OCI-LY1 (cell line): ENCODE results near the gene PTPRN2.

Source experiments
- H2AFZ ChIP-seq: fragments of 200-600 bp; sonication (generic), shearing (Covaris generic); 2 replicates; pipeline ENCODE4 v1.6.0; 2014; ENCODE audit warnings: antibody characterized with exemption, mild to moderate bottlenecking, low read length
- H3F3A ChIP-seq: fragments of 200-600 bp; sonication (generic), shearing (Covaris generic); 2 replicates; pipeline ENCODE4 v1.6.0; 2014; ENCODE audit warnings: mild to moderate bottlenecking, antibody characterized with exemption, low read length, moderate library complexity; ENCODE audit not compliant: insufficient read depth
- H3K27ac ChIP-seq: fragments of 200-600 bp; sonication (generic); 2 replicates; pipeline ENCODE4 v1.5.1; 2014; ENCODE audit warnings: low read length, mixed run types, mild to moderate bottlenecking, low read depth; ENCODE audit not compliant: poor library complexity, severe bottlenecking
- H3K27me3 ChIP-seq: fragments of 200-600 bp; sonication (generic); 2 replicates; pipeline ENCODE4 v1.6.0; 2014; ENCODE audit warnings: antibody characterized with exemption, mild to moderate bottlenecking, low read length, moderate library complexity; ENCODE audit not compliant: insufficient read depth
- H3K36me3 ChIP-seq: fragments of 200-600 bp; sonication (generic); 2 replicates; pipeline ENCODE4 v1.6.1; 2014; ENCODE audit warnings: mild to moderate bottlenecking, antibody characterized with exemption, low read length, moderate library complexity, mixed read lengths; ENCODE audit not compliant: insufficient read depth
- H3K4me1 ChIP-seq: fragments of 200-600 bp; sonication (generic); 2 replicates; pipeline ENCODE4 v1.5.1; 2014; ENCODE audit warnings: mild to moderate bottlenecking, low read length, moderate library complexity; ENCODE audit not compliant: insufficient read depth, severe bottlenecking
- H3K4me2 ChIP-seq: fragments of 200-600 bp; sonication (generic), shearing (Covaris generic); 2 replicates; pipeline ENCODE4 v1.6.1; 2014; ENCODE audit warnings: low read length
- H3K4me3 ChIP-seq: fragments of 200-600 bp; sonication (generic); 2 replicates; pipeline ENCODE4 v1.5.1; 2014; ENCODE audit warnings: low read length, low read depth, mild to moderate bottlenecking, mixed read lengths; ENCODE audit not compliant: poor library complexity, severe bottlenecking
- H3K79me2 ChIP-seq: fragments of 200-600 bp; shearing (Covaris generic); 2 replicates; pipeline ENCODE4 v1.6.1; 2016; ENCODE audit warnings: mixed run types, low read length, mixed read lengths; ENCODE audit not compliant: insufficient read depth
- H3K9ac ChIP-seq: fragments of 200-600 bp; sonication (generic), shearing (Covaris generic); 2 replicates; pipeline ENCODE4 v1.6.1; 2014; ENCODE audit warnings: mild to moderate bottlenecking, low read length, mixed read lengths
- H3K9me2 ChIP-seq: fragments of 200-600 bp; sonication (generic), shearing (Covaris generic); 2 replicates; pipeline ENCODE4 v1.6.1; 2014; ENCODE audit warnings: low read depth, mild to moderate bottlenecking, low read length, mixed read lengths
- H3K9me3 ChIP-seq: fragments of 200-600 bp; shearing (Covaris generic); 2 replicates; pipeline ENCODE4 v1.6.1; 2014; ENCODE audit warnings: low read length, mixed read lengths
- H4K20me1 ChIP-seq: fragments of 200-600 bp; sonication (generic), shearing (Covaris generic); 2 replicates; pipeline ENCODE4 v1.6.0; 2016; ENCODE audit warnings: mild to moderate bottlenecking, low read length; ENCODE audit not compliant: insufficient read depth
- EZH2 ChIP-seq: fragments of 200-600 bp; sonication (generic), shearing (Covaris generic); IDR thresholded peaks from 2 replicates; pipeline ENCODE4 v1.8.0; 2017; ENCODE audit warnings: borderline replicate concordance, mixed run types, mild to moderate bottlenecking, antibody characterized with exemption, low read length, moderate library complexity, mixed read lengths
- TF ChIP-seq, protein P1 (sequence below): fragments of 200-600 bp; sonication (generic), shearing (Covaris generic); IDR thresholded peaks from 2 replicates; pipeline ENCODE4 v1.5.1; 2017; ENCODE audit warnings: mild to moderate bottlenecking, antibody characterized with exemption, low read length, moderate library complexity, mixed read lengths

Gene PTPRN2

DNA sequence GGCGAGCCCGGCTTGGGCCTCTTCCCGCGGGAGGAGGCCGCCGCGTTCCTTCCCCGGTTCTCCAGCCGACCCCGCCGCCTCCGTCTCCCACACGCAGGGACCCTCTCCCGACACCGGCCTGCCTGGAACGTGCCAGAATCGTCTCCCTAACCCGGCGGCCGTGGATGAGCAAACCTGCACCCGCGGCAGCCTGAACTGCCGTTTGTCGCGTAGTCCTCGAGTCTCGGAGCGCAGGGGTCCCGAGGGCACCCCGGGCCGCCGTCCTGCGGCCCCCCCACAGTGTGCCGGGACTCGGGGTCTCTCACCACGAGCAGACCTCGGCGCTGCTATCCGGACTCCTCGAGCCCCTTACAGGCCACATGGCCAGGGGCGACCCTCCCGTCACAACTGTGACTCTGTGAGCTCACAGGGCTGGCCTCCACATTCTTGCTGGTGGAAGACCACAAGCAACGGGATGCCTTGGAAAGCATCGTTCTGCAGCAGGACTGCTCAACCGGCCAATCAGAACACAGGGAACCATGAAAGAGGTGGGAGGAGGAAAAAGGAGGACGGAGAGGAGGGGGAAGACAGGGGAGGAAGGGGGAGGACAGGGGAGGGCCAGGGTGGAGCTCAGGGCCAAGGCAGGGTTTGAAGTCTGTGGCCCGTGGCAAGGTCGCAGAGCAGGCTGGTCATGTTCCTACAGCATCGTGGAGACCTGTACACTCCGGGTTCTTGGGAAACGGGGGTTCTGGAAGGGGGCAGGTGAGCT, 973.9 kb downstream of the PTPRN2 start:
- H3K36me3 ChIP-seq = no peaks in the 10 kb centered on the region
- no peaks in the 10 kb centered on the region for H3K79me2 ChIP-seq
- no peaks in the 10 kb centered on the region for H4K20me1 ChIP-seq
- H3K27me3 ChIP-seq = no peaks in the 10 kb centered on the region; the same call in 1 of the 2 replicates
- H3K27ac ChIP-seq = no peak overlapping the region
- no peaks in the 10 kb centered on the region for H3F3A ChIP-seq
- H3K9me3 ChIP-seq = no peaks in the 10 kb centered on the region
- H3K4me1 ChIP-seq = no peaks in the 10 kb centered on the region
- no peak overlapping the region for H3K4me2 ChIP-seq
- no peaks in the 10 kb centered on the region for H3K9me2 ChIP-seq
- TF ChIP-seq, protein P1, sequence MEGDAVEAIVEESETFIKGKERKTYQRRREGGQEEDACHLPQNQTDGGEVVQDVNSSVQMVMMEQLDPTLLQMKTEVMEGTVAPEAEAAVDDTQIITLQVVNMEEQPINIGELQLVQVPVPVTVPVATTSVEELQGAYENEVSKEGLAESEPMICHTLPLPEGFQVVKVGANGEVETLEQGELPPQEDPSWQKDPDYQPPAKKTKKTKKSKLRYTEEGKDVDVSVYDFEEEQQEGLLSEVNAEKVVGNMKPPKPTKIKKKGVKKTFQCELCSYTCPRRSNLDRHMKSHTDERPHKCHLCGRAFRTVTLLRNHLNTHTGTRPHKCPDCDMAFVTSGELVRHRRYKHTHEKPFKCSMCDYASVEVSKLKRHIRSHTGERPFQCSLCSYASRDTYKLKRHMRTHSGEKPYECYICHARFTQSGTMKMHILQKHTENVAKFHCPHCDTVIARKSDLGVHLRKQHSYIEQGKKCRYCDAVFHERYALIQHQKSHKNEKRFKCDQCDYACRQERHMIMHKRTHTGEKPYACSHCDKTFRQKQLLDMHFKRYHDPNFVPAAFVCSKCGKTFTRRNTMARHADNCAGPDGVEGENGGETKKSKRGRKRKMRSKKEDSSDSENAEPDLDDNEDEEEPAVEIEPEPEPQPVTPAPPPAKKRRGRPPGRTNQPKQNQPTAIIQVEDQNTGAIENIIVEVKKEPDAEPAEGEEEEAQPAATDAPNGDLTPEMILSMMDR = no peak
- TF ChIP-seq EZH2 = no peak
- H2AFZ ChIP-seq = no peak overlapping the region
- H3K4me3 ChIP-seq = no peak overlapping the region
- H3K9ac ChIP-seq = no peak overlapping the region

DNA sequence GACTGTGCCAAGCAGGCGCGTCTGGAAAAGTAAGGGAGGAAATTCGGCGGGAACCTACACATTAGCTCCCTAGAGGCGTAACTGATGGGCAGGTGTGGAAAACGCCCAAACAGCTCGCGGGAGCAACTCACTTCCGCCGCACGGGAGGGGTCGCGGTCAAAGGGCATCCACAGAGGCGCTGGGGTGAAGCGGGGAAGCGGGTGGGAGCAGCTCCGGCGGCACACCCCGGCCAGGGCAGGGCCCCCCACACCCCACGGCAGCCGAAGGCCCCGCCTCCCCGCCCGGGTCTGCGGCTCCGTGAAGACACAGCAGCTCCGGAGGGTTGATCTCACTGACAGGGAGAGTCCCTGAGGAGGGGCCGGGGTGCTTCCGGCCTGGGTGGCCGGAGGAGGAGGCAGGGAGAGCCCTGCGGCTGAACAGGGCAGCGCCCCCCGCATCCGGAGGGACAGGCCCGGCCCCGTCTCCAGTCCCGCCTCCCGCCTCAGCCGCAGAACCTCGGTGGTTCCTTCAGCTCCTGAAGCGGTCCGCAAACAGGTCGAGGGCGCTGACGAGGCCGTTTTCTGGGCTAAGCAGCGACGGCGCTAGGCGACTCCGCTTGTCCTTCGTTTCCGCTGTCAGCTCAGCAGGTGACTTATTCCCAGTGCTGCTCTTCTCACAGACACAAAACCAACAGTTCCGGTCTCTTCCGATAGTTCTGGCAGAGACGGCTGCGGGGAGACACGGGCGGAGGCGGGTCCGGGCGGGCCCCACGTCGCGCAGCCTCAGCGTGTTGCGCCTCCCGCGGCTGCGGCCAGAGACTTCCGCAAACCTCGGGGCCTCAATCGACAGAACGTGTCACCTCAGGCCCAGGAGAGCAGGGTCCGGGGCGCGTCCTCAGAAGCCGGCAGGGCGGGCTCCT, 974.7 kb downstream of the PTPRN2 start:
- Histone ChIP-seq H3K9me2 (no peaks in the 10 kb centered on the region), H3K9me3 (no peaks in the 10 kb centered on the region), H3K27me3 (no peaks in the 10 kb centered on the region), H3K9ac (no peak overlapping the region), H3K27ac (no peak overlapping the region), H3F3A (no peaks in the 10 kb centered on the region), H3K4me1 (no peaks in the 10 kb centered on the region), H3K79me2 (no peaks in the 10 kb centered on the region), H3K4me3 (no peak overlapping the region), H2AFZ (no peak overlapping the region), H4K20me1 (no peaks in the 10 kb centered on the region), H3K4me2 (no peak overlapping the region), H3K36me3 (no peaks in the 10 kb centered on the region)
- no peak for TF ChIP-seq EZH2
- TF ChIP-seq, protein P1 = no peak

DNA sequence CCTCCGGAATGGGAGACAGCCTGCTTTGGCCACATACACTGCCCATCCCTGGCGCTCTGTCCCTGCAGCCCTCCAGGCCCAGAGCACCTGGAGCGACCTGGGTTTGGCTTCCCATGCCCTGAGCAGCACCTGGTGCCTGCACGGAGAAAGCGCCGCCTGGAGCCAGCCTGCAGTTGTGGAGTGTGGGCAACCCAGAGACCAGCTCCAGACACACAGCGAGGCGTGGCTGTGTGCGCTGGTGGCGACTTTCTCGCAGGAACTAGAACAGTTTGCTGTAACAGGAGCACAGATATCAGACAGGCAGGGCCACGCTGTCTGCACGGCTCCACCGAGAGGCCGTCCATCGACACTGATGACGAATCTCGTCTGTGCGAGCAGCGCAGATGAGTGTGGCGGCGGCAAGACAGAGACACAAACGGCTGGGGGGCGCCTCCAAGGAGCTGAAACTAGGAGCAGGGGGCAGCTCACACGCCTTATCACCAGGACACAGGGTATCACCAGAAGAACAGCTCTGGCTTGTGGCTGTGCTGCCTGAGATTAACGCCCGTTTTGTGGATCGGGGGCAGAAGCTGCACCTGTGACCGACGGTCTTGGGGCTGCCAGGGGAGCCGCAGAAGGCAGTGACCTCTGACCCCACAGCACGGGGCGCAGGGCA, 975.5 kb downstream of the PTPRN2 start:
- no peak overlapping the region for H3K9ac ChIP-seq
- no peaks in the 10 kb centered on the region for H3K4me1 ChIP-seq
- H2AFZ ChIP-seq = no peak overlapping the region
- no peaks in the 10 kb centered on the region for H3K27me3 ChIP-seq
- no peaks in the 10 kb centered on the region for H3K9me3 ChIP-seq
- H3K27ac ChIP-seq = no peak overlapping the region
- no peak overlapping the region for H3K4me3 ChIP-seq
- no peaks in the 10 kb centered on the region for H3K36me3 ChIP-seq
- H3F3A ChIP-seq = no peaks in the 10 kb centered on the region
- H3K79me2 ChIP-seq = no peaks in the 10 kb centered on the region
- H4K20me1 ChIP-seq = no peaks in the 10 kb centered on the region
- TF ChIP-seq, protein P1 = no peak
- no peak for TF ChIP-seq EZH2
- H3K9me2 ChIP-seq = no peaks in the 10 kb centered on the region
- H3K4me2 ChIP-seq = no peak overlapping the region
